ENCODE measurements around the gene SPEM2. TPM values are rescaled to one million over a fixed set of nuclear protein-coding genes. Genes with fewer than 3 reads are reported as not detected.

The SPEM2 gene
- total RNA-seq, result not detected in 2 replicates

DNA sequence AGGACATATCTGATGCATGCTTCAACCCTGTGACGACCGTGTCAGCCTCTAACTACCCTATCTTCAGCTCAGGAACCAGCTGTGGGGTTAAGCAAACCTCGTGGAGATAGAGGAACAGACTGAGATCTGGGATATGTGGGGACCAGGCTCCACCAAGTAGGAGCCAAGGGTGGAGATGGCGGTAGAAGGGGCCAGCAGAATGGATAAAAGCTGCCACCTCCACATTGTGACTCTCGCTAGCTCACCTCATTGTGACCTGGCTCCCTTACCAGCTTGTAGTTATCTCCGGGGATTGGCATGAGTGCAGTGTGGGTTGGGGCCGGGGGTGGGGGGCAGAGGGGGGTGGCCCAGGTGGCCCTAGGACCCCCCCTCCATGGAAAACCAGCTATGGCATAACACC, at the start of gene SPEM2:
Gene SPEM2, plus strand, starts transcription at position 301 of the 400 bp plus-strand sequence. Its CDS starts 73 bp downstream, at position 374.

DNA sequence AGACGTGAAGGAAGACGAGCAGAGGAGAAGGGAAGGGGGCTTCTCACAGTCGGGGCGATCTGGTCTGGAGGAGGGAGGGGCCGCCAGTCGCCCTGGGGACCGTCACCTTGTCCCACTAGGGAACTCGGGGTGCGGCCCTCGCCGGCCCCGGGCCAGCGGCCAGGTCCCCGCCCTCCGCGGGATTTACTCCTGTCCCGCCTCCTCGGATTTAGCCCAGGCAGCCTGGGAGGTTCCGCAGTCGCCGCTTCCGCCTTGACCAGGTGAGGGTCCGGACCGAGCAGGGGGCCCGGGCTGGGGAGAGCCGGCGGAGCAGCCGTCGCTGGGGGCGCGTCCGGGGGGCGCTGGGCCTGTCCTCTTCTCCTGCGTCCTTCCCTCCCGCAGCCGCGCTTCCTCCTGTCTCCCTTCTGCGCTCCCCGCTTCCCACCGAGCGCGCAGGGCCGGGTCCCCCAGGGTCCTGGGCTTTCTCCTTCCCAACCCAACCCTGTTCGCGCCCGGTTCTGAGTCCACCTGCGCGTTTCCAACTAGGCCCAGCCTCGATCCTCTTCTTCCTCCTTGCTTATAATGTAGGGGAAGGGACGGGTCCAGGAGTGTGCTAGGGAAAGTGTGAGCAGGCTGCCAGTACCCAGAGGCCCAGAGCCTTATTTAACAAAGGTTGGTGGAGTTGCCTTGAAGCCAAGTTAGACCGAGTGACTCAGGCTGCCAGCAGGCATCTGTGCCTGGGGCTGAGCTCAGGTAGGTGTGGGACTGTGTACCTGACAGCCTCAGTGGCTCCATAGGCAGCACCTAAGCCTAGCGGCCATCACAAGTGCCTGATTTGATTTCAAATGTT, 44.3 kb upstream of the SPEM2 start, which contains the start of gene TNK1:
Gene TNK1, plus strand, starts transcription at position 235 of the 829 bp plus-strand sequence. CDS start 1,838 bp downstream, outside the sequence.

DNA sequence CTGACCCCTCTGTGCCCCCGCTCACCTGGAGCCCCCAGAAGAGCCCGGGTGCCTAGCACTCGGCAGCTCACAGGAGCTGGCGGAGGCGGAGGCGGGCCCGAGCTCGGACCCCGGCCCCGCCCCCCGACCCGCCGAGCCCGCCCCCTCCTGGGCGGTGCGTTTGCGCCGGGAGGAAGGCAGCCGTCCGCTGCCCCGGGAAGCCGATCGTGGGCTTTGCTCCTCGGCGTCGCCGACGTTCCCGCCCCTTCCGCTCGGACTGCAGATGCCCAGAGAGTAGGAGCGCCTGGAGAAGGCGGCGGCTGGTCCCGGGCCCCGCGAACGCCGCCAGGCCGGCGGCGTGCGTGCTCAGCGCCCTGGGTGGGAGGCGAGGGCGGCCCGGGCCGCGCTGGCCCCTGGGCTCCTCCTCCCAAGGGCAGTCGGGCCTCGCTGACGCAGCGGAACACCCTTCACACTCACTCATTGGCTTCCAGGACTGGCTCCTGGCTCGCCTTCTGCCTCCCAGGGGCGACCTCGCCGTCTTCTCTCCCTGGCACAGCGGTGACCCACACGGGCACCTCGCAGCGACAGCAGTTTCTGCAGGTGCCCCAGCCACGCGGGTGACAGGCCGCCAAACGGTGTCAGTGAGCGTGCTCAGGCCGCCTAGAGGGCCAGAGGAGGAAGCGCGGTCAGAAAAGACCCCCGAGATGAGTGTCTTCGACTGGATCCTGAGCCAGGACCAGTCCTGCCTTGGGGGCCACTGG, 30.8 kb upstream of the SPEM2 start, which contains the start of gene PLSCR3:
Gene PLSCR3, minus strand, starts transcription at position 74 of the 740 bp plus-strand sequence. CDS start 415 bp downstream, outside the sequence.

DNA sequence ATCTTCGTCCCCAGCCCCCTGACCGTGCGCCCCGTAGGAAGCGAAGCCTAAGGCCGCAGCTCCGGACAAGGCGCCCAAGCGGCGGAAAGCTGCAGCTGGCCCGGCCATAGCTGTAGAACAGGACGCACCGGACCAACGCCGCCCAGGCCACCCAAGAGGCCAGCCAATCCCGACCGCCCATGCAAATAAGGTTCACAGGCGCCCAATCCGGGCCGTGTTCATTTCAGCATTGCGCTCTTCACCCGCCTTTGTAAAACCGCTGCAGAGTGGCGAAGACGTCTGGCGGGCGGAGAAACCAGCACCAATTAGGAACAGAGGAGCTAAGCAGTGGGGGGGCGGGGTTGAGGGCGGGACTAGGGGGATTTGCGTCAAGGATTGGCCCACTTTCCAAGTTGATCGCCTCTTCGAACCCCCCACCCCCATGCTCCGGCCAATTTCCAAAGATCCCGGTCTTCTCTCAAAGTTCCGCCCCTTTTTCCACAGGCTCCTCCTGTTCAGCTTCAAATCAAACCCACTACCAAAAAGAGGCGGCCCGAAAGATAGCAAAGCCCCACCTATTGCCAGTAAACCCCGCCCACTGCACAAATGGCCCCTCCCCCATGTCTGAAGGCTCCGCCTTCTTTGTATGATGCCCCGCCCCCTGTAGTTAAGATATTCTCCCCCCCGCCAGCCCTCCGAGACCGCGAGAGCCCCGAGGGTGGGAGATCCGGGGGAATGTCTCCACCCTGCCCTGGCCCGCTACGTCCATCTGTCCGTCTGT, 21.3 kb upstream of the SPEM2 start, which contains the start of gene TMEM256:
Gene TMEM256, minus strand, starts transcription at position 121 of the 760 bp plus-strand sequence. Its CDS starts 13 bp downstream, at position 108.

DNA sequence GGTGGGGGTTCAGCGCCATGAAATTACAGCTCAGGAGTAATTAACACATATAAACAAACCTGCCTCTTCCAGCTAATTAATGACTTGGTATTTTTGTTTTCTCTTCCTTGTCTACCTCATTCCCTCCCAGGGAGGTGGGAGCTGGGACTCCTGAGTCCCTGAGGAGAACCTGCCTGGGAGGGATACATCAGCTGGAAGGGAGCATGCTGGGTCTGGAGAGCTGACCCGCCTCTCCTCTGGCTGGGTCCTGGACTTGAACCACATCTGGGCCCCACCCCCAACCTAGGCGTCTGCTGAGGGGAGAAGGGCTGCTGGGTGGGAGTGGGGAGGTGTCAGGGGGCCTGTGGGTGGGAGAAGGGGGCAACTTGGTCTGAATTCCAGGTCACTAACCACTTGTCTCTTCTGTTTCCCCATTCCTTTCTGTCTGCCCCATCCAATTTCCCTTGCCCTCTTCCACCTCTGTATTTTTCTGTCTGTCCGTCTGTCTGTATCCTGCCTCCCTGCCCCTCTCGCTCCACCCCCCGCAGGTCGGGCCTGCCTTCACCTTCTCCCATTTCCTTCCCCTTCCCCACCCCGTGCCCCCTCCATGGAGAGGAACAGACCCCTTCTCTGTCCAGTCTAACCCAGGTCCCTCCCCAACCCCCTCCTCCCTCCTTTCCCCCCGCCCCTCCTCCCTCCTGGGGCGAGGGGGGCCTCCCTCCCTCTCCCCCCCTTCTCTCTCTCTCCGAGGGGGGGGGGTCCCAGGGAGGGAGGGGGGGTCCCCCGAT, 17.7 kb upstream of the SPEM2 start, which contains the start of gene NLGN2:
Gene NLGN2, plus strand, starts transcription at position 361 of the 767 bp plus-strand sequence. CDS start 411 bp downstream, outside the sequence.

DNA sequence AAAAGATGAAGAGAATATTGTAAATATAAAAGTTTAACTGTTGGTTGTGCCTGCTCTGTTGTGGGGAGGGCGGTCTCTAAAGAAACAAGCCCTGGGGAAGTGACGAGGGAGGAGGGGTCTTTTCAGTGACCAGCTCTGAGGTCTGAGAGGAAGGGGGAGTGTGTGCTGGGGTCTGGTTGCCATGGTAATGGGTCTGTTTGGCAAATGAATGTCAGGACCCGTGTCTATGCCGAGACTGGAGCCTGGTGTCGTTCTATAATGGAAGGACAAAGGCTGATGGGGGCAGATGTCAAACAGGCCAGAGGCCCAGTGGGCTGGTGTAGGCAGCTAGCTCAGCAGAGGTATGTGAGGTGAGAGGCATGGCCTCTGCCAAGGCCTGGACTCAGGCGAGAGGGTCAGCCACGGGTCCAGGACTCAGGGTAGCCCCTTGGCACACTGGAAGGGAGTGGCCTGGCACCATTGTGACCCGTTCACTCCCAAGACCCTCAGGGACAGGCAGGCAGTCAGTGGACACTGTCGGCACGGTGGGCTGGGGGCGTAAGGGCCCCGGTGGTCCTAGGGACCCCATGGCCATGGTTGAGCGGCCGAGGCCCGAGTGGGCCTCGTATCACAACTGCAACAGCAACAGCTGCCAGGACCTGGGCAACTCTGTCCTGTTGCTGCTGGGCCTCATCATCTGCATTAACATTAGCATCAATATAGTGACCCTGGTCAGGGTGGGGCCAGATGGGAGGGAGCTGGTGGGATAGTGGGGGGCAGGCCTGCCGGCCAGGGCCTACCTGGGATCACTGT, 5.4 kb upstream of the SPEM2 start, which contains the start of gene SPEM1:
Gene SPEM1, plus strand, starts transcription at position 506 of the 792 bp plus-strand sequence. Its CDS starts 61 bp downstream, at position 567.

DNA sequence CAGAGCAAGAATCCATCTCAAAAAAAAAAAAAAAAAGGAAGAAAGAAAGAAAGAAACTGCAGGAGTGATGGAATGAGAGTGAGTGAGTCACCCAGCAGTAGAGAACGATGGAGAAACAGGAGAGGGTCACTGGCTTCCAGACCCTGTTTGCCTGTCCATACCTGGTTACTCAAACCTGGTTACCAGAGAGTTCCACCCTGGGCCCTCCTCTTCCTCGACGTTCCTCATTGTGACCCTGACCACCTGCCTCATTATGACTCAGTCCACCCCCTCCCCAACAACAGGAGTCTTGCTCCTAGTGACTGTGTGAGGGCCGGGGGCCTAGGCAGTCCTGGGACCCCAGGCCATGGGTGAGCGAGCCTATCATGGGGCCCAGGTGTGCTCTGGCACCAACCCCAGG, 3.1 kb downstream of the SPEM2 start, which contains the start of gene SPEM3:
Gene SPEM3, plus strand, starts transcription at position 301 of the 400 bp plus-strand sequence. Its CDS starts 46 bp downstream, at position 347.

DNA sequence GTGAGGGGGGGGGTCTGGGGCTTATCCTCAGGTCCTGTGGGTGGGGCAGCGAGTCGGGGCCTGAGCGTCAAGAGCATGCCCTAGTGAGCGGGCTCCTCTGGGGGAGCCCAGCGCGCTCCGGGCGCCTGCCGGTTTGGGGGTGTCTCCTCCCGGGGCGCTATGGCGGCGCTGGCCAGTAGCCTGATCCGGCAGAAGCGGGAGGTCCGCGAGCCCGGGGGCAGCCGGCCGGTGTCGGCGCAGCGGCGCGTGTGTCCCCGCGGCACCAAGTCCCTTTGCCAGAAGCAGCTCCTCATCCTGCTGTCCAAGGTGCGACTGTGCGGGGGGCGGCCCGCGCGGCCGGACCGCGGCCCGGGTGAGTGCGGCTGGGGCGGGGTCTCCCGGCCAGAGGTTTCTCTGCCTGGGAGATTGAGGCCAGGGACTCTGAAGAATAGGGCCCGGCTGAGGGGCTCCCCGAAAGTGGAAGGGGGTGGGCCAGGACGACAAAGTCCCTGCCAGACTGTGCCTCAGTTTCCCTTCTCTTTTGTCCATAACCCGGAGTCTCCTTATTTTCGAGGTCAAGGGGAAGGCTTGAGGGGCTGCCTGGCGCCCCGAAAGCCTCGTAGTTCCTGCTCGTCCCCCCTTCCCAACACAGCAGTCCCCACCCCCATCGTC, 14.2 kb downstream of the SPEM2 start, which contains the start of gene FGF11:
Gene FGF11, plus strand, starts transcription at position 51 of the 651 bp plus-strand sequence. Its CDS starts 109 bp downstream, at position 160.

DNA sequence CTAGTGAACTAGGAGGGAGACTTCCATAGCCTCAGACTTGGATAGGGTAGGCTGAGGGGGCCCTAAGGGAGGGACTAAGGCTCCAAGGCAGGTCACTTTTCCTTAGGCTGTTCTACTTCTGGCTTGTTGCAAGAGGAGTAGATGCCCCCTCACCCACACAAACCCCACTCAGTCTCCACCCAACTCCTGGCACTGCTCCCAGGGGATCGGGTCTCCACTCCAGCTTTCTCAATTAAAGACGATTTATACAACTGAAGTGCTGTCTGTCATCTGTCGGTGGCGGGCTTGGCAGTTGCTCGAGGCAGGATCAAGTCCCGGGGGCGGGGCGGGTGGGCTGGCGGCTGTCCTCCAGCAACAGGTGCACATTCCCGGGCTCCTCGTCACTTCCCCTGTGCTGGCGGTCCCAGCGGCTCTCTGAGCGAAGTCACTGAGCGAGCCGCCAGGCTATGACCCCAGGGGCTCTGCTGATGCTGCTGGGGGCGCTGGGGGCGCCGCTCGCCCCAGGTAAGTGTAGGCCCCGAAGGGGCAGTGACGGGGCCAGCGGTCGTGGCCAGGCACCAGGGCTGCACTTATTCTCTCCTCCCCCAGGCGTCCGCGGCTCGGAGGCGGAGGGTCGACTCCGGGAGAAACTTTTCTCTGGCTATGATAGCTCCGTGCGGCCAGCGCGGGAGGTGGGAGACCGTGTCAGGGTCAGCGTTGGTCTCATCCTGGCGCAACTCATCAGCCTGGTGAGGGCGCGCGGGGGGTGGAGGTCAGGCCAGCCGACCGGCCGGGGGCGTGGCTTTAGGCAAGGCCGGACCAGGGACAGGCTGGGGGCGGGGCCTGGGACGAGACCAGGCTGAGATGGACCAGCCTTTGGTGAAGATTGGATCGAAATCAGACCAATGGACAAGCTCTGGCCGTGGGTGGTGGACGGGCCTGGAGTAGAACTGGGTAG, 19.5 kb downstream of the SPEM2 start, which contains the start of gene CHRNB1:
Gene CHRNB1, plus strand, starts transcription at position 380 of the 937 bp plus-strand sequence. Its CDS starts 67 bp downstream, at position 447.

Other genes with a start within 250 kb of the SPEM2 start
- gene ASGR1, start 246.2 kb upstream of the SPEM2 start, total RNA-seq, result 0.86 and 1.5 TPM in 2 replicates
- gene DLG4, start 205.8 kb upstream of the SPEM2 start, total RNA-seq, result 17.7 and 22.3 TPM in 2 replicates
- 126 and 188 TPM in 2 replicates for gene ACADVL, start 205.7 kb upstream of the SPEM2 start, total RNA-seq
- 82.8 and 90.8 TPM in 2 replicates for gene DVL2, start 191.1 kb upstream of the SPEM2 start, total RNA-seq
- 46.1 and 64.1 TPM in 2 replicates for gene PHF23, start 186.2 kb upstream of the SPEM2 start, total RNA-seq
- 124 and 548 TPM in 2 replicates for gene GABARAP, start 183.2 kb upstream of the SPEM2 start, total RNA-seq
- 38.7 and 47.4 TPM in 2 replicates for gene CTDNEP1, start 173.9 kb upstream of the SPEM2 start, total RNA-seq
- 27.4 and 44.0 TPM in 2 replicates for gene ELP5, start 173.4 kb upstream of the SPEM2 start, total RNA-seq
- 2.6 and 7.4 TPM in 2 replicates for gene CLDN7, start 163.1 kb upstream of the SPEM2 start, total RNA-seq
- gene SLC2A4, start 143.9 kb upstream of the SPEM2 start, total RNA-seq, result 0.22 TPM in 1 of 2 replicates, not detected in the other
- gene YBX2, start 131.0 kb upstream of the SPEM2 start, total RNA-seq, result not detected in 2 replicates
- 599 and 1,060 TPM in 2 replicates for gene EIF5A, start 118.0 kb upstream of the SPEM2 start, total RNA-seq
- 52.5 and 65.7 TPM in 2 replicates for gene GPS2, start 110.3 kb upstream of the SPEM2 start, total RNA-seq
- 22.1 and 25.2 TPM in 2 replicates for gene NEURL4, start 96.3 kb upstream of the SPEM2 start, total RNA-seq
- gene ACAP1, start 89.1 kb upstream of the SPEM2 start, total RNA-seq, result 0.22 TPM in 1 of 2 replicates, not detected in the other
- gene KCTD11, start 73.5 kb upstream of the SPEM2 start, total RNA-seq, result 7.2 and 7.7 TPM in 2 replicates
- not detected in 2 replicates for gene TMEM95, start 70.5 kb upstream of the SPEM2 start, total RNA-seq
- 0.22 TPM in 1 of 2 replicates, not detected in the other for gene TNK1, start 44.5 kb upstream of the SPEM2 start, total RNA-seq
- 23.6 and 28.1 TPM in 2 replicates for gene PLSCR3, start 31.1 kb upstream of the SPEM2 start, total RNA-seq
- gene TMEM256, start 21.5 kb upstream of the SPEM2 start, total RNA-seq, result 33.3 and 54.4 TPM in 2 replicates
- gene NLGN2, start 17.8 kb upstream of the SPEM2 start, total RNA-seq, result 5.2 and 5.7 TPM in 2 replicates
- gene SPEM1, start 5.3 kb upstream of the SPEM2 start, total RNA-seq, result not detected in 2 replicates
- not detected in 2 replicates for gene SPEM3, start 3.2 kb downstream of the SPEM2 start, total RNA-seq
- 1.1 and 2.1 TPM in 2 replicates for gene TMEM102, start 9.8 kb downstream of the SPEM2 start, total RNA-seq
- gene FGF11, start 13.9 kb downstream of the SPEM2 start, total RNA-seq, result under 0.01 and 0.44 TPM in 2 replicates
- gene CHRNB1, start 19.4 kb downstream of the SPEM2 start, total RNA-seq, result 2.9 and 3.3 TPM in 2 replicates
- gene ZBTB4, start 54.0 kb downstream of the SPEM2 start, total RNA-seq, result 24.3 and 35.8 TPM in 2 replicates
- gene SLC35G6, start 55.8 kb downstream of the SPEM2 start, total RNA-seq, result not detected in 2 replicates
- gene POLR2A, start 58.8 kb downstream of the SPEM2 start, total RNA-seq, result 75.7 and 125 TPM in 2 replicates
- 10.2 and 10.7 TPM in 2 replicates for gene TNFSF12, start 123.4 kb downstream of the SPEM2 start, total RNA-seq
- 0.44 and 0.72 TPM in 2 replicates for gene TNFSF13, start 133.1 kb downstream of the SPEM2 start, total RNA-seq
- 56.9 and 109 TPM in 2 replicates for gene SENP3, start 136.3 kb downstream of the SPEM2 start, total RNA-seq
- 16.9 and 20.6 TPM in 2 replicates for gene CD68, start 154.0 kb downstream of the SPEM2 start, total RNA-seq
- 103 and 203 TPM in 2 replicates for gene MPDU1, start 158.2 kb downstream of the SPEM2 start, total RNA-seq
- gene SOX15, start 164.5 kb downstream of the SPEM2 start, total RNA-seq, result 0.22 and 0.57 TPM in 2 replicates
- gene FXR2, start 189.3 kb downstream of the SPEM2 start, total RNA-seq, result 40.0 and 60.8 TPM in 2 replicates
- 16.5 and 26.0 TPM in 2 replicates for gene SAT2, start 202.2 kb downstream of the SPEM2 start, total RNA-seq
- gene SHBG, start 204.5 kb downstream of the SPEM2 start, total RNA-seq, result 1.8 TPM in 1 of 2 replicates, not detected in the other
- gene ATP1B2, start 225.3 kb downstream of the SPEM2 start, total RNA-seq, result not detected in 2 replicates